Measurements from ENCODE around the gene SSTR5. TPM values are rescaled to one million over a fixed set of nuclear protein-coding genes. Genes with fewer than 3 reads are reported as not detected.

The SSTR5 gene
- total RNA-seq, 2 donors from 2014 or later = not detected

- DNase-seq = no peak
- no peak for ATAC-seq (replicated peaks in 1 of 2)
- no peak overlapping the region for H3K27ac Mint-ChIP-seq
- H3K27me3 Mint-ChIP-seq (ENCODE audit: low read depth) = no peaks in the 10 kb centered on the region
- H3K36me3 Mint-ChIP-seq (ENCODE audit: insufficient read depth in 2 of 2) = no peaks in the 10 kb centered on the region
- H3K4me3 Mint-ChIP-seq = no peak overlapping the region
- H3K9me3 Mint-ChIP-seq = no peaks in the 10 kb centered on the region
- no peaks in the 10 kb centered on the region for H3K4me1 Mint-ChIP-seq (ENCODE audit: low read depth)
Measured at GRCh38 chr16:1119129-1119528, 46.6 kb downstream of the SSTR5 start.

GRCh38 chr16:1119766-1120576 lies 47.4 kb downstream of the SSTR5 start:
- ATAC-seq (replicated peaks in 1 of 2) = no peak
- no peaks in the 10 kb centered on the region for H3K27me3 Mint-ChIP-seq (ENCODE audit: low read depth)
- no peak for DNase-seq

GRCh38 chr16:1120577-1120941 lies 48.0 kb downstream of the SSTR5 start:
- Mint-ChIP-seq H3K27ac (no peak overlapping the region), H3K9me3 (no peaks in the 10 kb centered on the region), H3K27me3 (ENCODE audit: low read depth) (no peaks in the 10 kb centered on the region), H3K4me1 (ENCODE audit: low read depth) (no peaks in the 10 kb centered on the region), H3K36me3 (ENCODE audit: insufficient read depth in 2 of 2) (no peaks in the 10 kb centered on the region), H3K4me3 (no peak overlapping the region)
- DNase-seq (no peak), ATAC-seq (replicated peaks in 1 of 2) (no peak)

More at GRCh38 chr16:1119766-1120576, 47.4 kb downstream of the SSTR5 start:
- Mint-ChIP-seq H3K27ac (no peak overlapping the region), H3K9me3 (no peaks in the 10 kb centered on the region), H3K4me3 (no peak overlapping the region), H3K4me1 (ENCODE audit: low read depth) (no peaks in the 10 kb centered on the region), H3K36me3 (ENCODE audit: insufficient read depth in 2 of 2) (no peaks in the 10 kb centered on the region)

GRCh38 chr16:1121009-1121408 lies 48.5 kb downstream of the SSTR5 start:
- no peaks in the 10 kb centered on the region for H3K27me3 Mint-ChIP-seq (ENCODE audit: low read depth)

GRCh38 chr16:1121601-1122397 lies 49.3 kb downstream of the SSTR5 start:
- ATAC-seq (replicated peaks in 1 of 2) (no peak), DNase-seq (no peak)
- Mint-ChIP-seq H3K36me3 (ENCODE audit: insufficient read depth in 2 of 2) (no peaks in the 10 kb centered on the region), H3K27me3 (ENCODE audit: low read depth) (no peaks in the 10 kb centered on the region), H3K9me3 (no peaks in the 10 kb centered on the region), H3K27ac (no peak overlapping the region), H3K4me3 (no peak overlapping the region), H3K4me1 (ENCODE audit: low read depth) (no peaks in the 10 kb centered on the region)

More at GRCh38 chr16:1121009-1121408, 48.5 kb downstream of the SSTR5 start:
- Mint-ChIP-seq H3K27ac (no peak overlapping the region), H3K9me3 (no peaks in the 10 kb centered on the region), H3K36me3 (ENCODE audit: insufficient read depth in 2 of 2) (no peaks in the 10 kb centered on the region), H3K4me1 (ENCODE audit: low read depth) (no peaks in the 10 kb centered on the region), H3K4me3 (no peak overlapping the region)
- DNase-seq (no peak), ATAC-seq (replicated peaks in 1 of 2) (no peak)

GRCh38 chr16:1122398-1122765 lies 49.8 kb downstream of the SSTR5 start:
- Mint-ChIP-seq H3K27me3 (ENCODE audit: low read depth) (no peaks in the 10 kb centered on the region), H3K4me1 (ENCODE audit: low read depth) (no peaks in the 10 kb centered on the region), H3K9me3 (no peaks in the 10 kb centered on the region), H3K27ac (no peak overlapping the region), H3K36me3 (ENCODE audit: insufficient read depth in 2 of 2) (no peaks in the 10 kb centered on the region), H3K4me3 (no peak overlapping the region)
- ATAC-seq (replicated peaks in 1 of 2) (no peak), DNase-seq (no peak)

GRCh38 chr16:1123525-1124230 lies 51.1 kb downstream of the SSTR5 start:
- Mint-ChIP-seq H3K27me3 (ENCODE audit: low read depth) (no peaks in the 10 kb centered on the region), H3K27ac (no peak overlapping the region), H3K4me1 (ENCODE audit: low read depth) (no peaks in the 10 kb centered on the region), H3K9me3 (no peaks in the 10 kb centered on the region), H3K4me3 (no peak overlapping the region), H3K36me3 (ENCODE audit: insufficient read depth in 2 of 2) (no peaks in the 10 kb centered on the region)
- DNase-seq (no peak), ATAC-seq (replicated peaks in 1 of 2) (no peak)

- H3K9me3 Mint-ChIP-seq = no peaks in the 10 kb centered on the region
- no peaks in the 10 kb centered on the region for H3K4me1 Mint-ChIP-seq (ENCODE audit: low read depth)
- no peak overlapping the region for H3K4me3 Mint-ChIP-seq
- no peak overlapping the region for H3K27ac Mint-ChIP-seq
- DNase-seq = no peak
- no peaks in the 10 kb centered on the region for H3K36me3 Mint-ChIP-seq (ENCODE audit: insufficient read depth in 2 of 2)
- no peaks in the 10 kb centered on the region for H3K27me3 Mint-ChIP-seq (ENCODE audit: low read depth)
- ATAC-seq (replicated peaks in 1 of 2) = no peak
Measured at GRCh38 chr16:1124291-1124690, 51.7 kb downstream of the SSTR5 start.

GRCh38 chr16:1124795-1125194 lies 52.2 kb downstream of the SSTR5 start:
- H3K27me3 Mint-ChIP-seq (ENCODE audit: low read depth) = no peaks in the 10 kb centered on the region
- H3K36me3 Mint-ChIP-seq (ENCODE audit: insufficient read depth in 2 of 2) = no peaks in the 10 kb centered on the region
- H3K4me1 Mint-ChIP-seq (ENCODE audit: low read depth) = no peaks in the 10 kb centered on the region
- no peak overlapping the region for H3K4me3 Mint-ChIP-seq
- DNase-seq (no peak), ATAC-seq (replicated peaks in 1 of 2) (no peak)
- H3K27ac Mint-ChIP-seq = no peak overlapping the region
- no peaks in the 10 kb centered on the region for H3K9me3 Mint-ChIP-seq

GRCh38 chr16:1125471-1125870 lies 52.9 kb downstream of the SSTR5 start:
- ATAC-seq (replicated peaks in 1 of 2) (peak; percentile 45 to 47), DNase-seq (peak; percentile 12 to 20)
- H3K27ac Mint-ChIP-seq = no peak overlapping the region
- H3K27me3 Mint-ChIP-seq (ENCODE audit: low read depth) = no peaks in the 10 kb centered on the region
- no peak overlapping the region for H3K4me3 Mint-ChIP-seq
- no peaks in the 10 kb centered on the region for H3K9me3 Mint-ChIP-seq
- no peaks in the 10 kb centered on the region for H3K36me3 Mint-ChIP-seq (ENCODE audit: insufficient read depth in 2 of 2)
- no peaks in the 10 kb centered on the region for H3K4me1 Mint-ChIP-seq (ENCODE audit: low read depth)

- no peaks in the 10 kb centered on the region for H3K27me3 Mint-ChIP-seq (ENCODE audit: low read depth)
Measured at GRCh38 chr16:1126044-1126443, 53.5 kb downstream of the SSTR5 start.

GRCh38 chr16:1126586-1126985 lies 54.0 kb downstream of the SSTR5 start:
- Mint-ChIP-seq H3K9me3 (no peaks in the 10 kb centered on the region), H3K36me3 (ENCODE audit: insufficient read depth in 2 of 2) (no peaks in the 10 kb centered on the region), H3K4me1 (ENCODE audit: low read depth) (no peaks in the 10 kb centered on the region), H3K27ac (no peak overlapping the region), H3K27me3 (ENCODE audit: low read depth) (no peaks in the 10 kb centered on the region), H3K4me3 (no peak overlapping the region)
- ATAC-seq (replicated peaks in 1 of 2) (no peak), DNase-seq (no peak)

More at GRCh38 chr16:1126044-1126443, 53.5 kb downstream of the SSTR5 start:
- Mint-ChIP-seq H3K9me3 (no peaks in the 10 kb centered on the region), H3K4me1 (ENCODE audit: low read depth) (no peaks in the 10 kb centered on the region), H3K36me3 (ENCODE audit: insufficient read depth in 2 of 2) (no peaks in the 10 kb centered on the region), H3K4me3 (no peak overlapping the region), H3K27ac (no peak overlapping the region)
- ATAC-seq (replicated peaks in 1 of 2) (no peak), DNase-seq (no peak)

- no peaks in the 10 kb centered on the region for H3K4me1 Mint-ChIP-seq (ENCODE audit: low read depth)
- no peaks in the 10 kb centered on the region for H3K9me3 Mint-ChIP-seq
- H3K27me3 Mint-ChIP-seq (ENCODE audit: low read depth) = no peaks in the 10 kb centered on the region
- H3K27ac Mint-ChIP-seq = no peak overlapping the region
- H3K36me3 Mint-ChIP-seq (ENCODE audit: insufficient read depth in 2 of 2) = no peaks in the 10 kb centered on the region
- no peak for ATAC-seq (replicated peaks in 1 of 2)
- DNase-seq = no peak
- no peak overlapping the region for H3K4me3 Mint-ChIP-seq
Measured at GRCh38 chr16:1127101-1127500, 54.6 kb downstream of the SSTR5 start.

Measured in activated T-cell treated with anti-CD3 and anti-CD28 coated beads, Interleukin-2, amount 50 U/mL, for 72 hours (primary cell).